Hair follicular keratinocyte (primary cell): Measurements from ENCODE around the gene ESCO1. TPM values are rescaled to one million over a fixed set of nuclear protein-coding genes. Genes with fewer than 3 reads are reported as not detected.

Source experiments
- total RNA-seq: library from RNA; depleted of rRNA; stranded (reverse); fragments of >200 nt; gene quantifications from 2 replicates; pipeline ENCODE4 v1.2.3, GENCODE V29; 2015

The ESCO1 gene
- 9.4 and 10.0 TPM in 2 replicates for total RNA-seq

GRCh38 chr18:21600526-21601410 is at the start of gene ESCO1:
Gene ESCO1, minus strand, starts transcription at chr18:21600704. Its CDS starts 25,861 bp downstream, at chr18:21574843.

DNA sequence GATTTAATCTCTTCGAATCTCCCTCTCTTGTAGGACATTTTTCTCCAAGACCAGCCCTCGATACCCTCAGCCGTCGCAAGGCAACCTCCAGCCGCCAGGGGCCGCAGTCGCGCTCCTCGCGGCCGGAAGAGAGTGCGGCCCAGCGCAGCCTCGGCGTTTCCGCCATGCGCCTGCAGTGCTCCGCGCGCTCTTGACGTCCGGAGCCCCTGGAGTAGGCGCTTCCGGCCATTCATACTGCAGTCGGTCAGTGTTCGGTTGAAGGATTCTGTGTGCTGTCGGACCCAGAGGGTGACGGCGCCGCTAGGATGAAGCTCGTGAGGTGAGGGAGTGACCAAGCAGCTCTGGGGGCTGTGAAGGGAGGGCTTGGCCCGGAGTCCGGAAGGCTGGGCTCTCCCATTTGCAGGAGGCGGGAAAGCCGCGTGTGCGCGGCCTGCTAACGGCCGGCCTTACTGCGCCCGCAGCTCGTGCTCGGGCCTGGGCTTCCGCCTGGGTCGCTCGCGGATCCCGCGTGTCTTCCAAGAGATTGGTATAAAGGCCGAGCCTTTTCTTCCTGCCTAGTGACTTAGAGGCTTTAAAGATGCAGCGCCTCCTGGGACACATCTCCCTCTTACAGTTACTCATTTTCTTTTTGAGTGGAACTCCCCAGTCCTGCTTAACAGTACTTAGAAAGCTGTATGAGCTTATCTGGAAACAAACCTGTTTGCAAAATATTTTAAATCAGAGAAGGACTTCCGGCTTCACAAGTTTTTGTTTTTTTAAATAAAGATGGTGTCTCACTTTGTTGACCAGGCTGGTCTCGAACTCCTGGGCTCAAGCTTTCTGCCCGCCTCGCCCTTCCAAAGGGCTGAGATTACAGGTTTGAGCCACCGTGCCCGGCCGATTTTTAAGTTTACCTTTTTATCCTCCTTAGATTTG is 11.9 kb upstream of the ESCO1 start, which contains the start of gene SNRPD1:
SNRPD1 (plus strand) TSS at position 190 of the 915 bp plus-strand sequence; CDS start at position 306, 116 bp downstream.

Other genes starting within 250 kb of the ESCO1 start
- 13.7 and 36.9 TPM in 2 replicates for gene SNRPD1, start 11.6 kb upstream of the ESCO1 start, total RNA-seq
- gene ABHD3, start 104.1 kb upstream of the ESCO1 start, total RNA-seq: 7.7 and 8.8 TPM in 2 replicates
- 19.2 and 28.3 TPM in 2 replicates for gene MIB1, start 140.1 kb upstream of the ESCO1 start, total RNA-seq